ENCODE data around the gene SLC66A3. TPM values are rescaled to one million over a fixed set of nuclear protein-coding genes. Genes with fewer than 3 reads are reported as not detected.

The SLC66A3 gene
- total RNA-seq, 1 donor from 2014 or later = 14.2 TPM

DNA sequence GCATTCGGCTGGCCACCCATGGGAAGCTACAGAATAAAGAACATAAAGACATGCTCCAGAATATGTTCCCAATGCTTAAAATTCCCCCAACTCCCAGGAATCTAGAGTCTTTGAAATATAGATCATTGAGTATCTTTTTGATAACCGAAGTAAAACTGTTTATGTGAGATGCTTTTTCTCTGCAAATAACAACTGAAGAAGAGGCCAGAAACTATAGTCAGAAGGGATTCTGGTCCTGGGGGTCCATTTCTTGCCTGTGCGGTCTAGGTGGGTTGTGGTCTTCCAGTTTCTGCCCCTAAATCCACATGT lies 30.6 kb upstream of the SLC66A3 start:
- H3K27me3 ChIP-seq (ENCODE audit: control insufficient read depth, insufficient read depth, low read length) = no peaks in the 10 kb centered on the region
- no peak for DNase-seq (ENCODE audit: low read depth)
- no peaks in the 10 kb centered on the region for H3K36me3 ChIP-seq (ENCODE audit: control insufficient read depth, insufficient read depth, low read length)
- TF ChIP-seq, protein P1, sequence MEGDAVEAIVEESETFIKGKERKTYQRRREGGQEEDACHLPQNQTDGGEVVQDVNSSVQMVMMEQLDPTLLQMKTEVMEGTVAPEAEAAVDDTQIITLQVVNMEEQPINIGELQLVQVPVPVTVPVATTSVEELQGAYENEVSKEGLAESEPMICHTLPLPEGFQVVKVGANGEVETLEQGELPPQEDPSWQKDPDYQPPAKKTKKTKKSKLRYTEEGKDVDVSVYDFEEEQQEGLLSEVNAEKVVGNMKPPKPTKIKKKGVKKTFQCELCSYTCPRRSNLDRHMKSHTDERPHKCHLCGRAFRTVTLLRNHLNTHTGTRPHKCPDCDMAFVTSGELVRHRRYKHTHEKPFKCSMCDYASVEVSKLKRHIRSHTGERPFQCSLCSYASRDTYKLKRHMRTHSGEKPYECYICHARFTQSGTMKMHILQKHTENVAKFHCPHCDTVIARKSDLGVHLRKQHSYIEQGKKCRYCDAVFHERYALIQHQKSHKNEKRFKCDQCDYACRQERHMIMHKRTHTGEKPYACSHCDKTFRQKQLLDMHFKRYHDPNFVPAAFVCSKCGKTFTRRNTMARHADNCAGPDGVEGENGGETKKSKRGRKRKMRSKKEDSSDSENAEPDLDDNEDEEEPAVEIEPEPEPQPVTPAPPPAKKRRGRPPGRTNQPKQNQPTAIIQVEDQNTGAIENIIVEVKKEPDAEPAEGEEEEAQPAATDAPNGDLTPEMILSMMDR (IDR thresholded peaks at IDR 0.05; ENCODE audit: insufficient read depth, low read length, poor library complexity, severe bottlenecking) = no peak
- no peak overlapping the region for H3K4me3 ChIP-seq (ENCODE audit: low read depth, low read length)

DNA sequence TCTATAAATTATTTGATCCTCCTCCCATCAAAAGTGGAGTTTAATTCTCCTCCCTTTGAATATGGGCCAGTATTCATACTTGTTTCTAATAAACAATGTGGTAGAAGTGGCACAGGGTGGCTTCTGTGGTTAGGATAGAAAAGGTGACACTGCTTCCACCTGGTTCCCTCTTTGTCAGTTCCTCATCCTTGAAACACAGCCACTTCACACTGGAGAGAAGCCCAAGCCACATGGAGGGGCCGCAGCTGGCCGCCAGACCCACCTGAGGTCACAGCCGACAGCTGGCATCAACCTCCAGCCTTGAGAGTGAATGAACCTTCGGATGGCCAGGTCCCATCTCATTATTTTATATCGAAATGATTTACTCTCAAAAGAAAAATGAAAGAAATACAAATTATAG lies 27.5 kb upstream of the SLC66A3 start:
- TF ChIP-seq, protein P1 (IDR thresholded peaks at IDR 0.05; ENCODE audit: insufficient read depth, low read length, poor library complexity, severe bottlenecking) = no peak
- no peak for DNase-seq (ENCODE audit: low read depth)
- H3K27me3 ChIP-seq (ENCODE audit: control insufficient read depth, insufficient read depth, low read length) = no peaks in the 10 kb centered on the region
- H3K36me3 ChIP-seq (ENCODE audit: control insufficient read depth, insufficient read depth, low read length) = no peaks in the 10 kb centered on the region
- no peak overlapping the region for H3K4me3 ChIP-seq (ENCODE audit: low read depth, low read length)

DNA sequence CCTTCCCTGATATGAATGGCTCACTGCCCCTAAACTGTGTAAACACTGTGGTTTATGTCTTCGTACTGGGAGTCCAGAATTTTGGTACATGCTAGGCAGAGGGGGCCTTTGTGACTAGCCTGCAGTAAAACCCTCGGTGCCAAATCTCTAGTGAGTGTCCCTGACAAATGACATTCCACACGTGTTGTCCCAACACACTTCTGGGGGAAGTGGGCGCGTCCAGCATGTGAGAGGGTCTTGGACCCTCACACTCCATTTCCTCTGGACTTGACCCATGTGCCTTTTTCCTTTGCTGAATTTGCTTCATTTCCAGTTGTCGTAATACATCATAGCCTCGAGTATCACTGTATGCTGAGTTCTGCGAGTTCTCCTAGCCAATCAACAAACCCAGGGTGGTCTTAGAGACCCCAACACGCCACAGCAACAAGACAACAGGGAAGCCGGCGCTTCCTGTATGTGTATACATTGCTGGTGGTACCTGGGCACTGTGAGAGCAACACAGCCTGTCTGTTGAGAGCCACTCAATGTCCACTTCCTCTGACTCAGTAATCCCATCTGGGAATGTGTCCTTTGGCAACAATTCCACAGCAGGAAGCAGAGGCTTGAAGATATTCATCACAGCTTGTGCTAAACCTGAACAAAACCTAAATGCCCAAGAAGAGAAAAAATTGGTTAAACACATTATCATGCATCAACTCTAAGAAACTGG lies 26.9 kb upstream of the SLC66A3 start:
- H3K27me3 ChIP-seq (ENCODE audit: control insufficient read depth, insufficient read depth, low read length) = peaks cover 3% of the 10 kb centered on the region
- H3K36me3 ChIP-seq (ENCODE audit: control insufficient read depth, insufficient read depth, low read length) = no peaks in the 10 kb centered on the region
- no peak for DNase-seq (ENCODE audit: low read depth)
- no peak overlapping the region for H3K4me3 ChIP-seq (ENCODE audit: low read depth, low read length)
- TF ChIP-seq, protein P1 (IDR thresholded peaks at IDR 0.05; ENCODE audit: insufficient read depth, low read length, poor library complexity, severe bottlenecking) = no peak

DNA sequence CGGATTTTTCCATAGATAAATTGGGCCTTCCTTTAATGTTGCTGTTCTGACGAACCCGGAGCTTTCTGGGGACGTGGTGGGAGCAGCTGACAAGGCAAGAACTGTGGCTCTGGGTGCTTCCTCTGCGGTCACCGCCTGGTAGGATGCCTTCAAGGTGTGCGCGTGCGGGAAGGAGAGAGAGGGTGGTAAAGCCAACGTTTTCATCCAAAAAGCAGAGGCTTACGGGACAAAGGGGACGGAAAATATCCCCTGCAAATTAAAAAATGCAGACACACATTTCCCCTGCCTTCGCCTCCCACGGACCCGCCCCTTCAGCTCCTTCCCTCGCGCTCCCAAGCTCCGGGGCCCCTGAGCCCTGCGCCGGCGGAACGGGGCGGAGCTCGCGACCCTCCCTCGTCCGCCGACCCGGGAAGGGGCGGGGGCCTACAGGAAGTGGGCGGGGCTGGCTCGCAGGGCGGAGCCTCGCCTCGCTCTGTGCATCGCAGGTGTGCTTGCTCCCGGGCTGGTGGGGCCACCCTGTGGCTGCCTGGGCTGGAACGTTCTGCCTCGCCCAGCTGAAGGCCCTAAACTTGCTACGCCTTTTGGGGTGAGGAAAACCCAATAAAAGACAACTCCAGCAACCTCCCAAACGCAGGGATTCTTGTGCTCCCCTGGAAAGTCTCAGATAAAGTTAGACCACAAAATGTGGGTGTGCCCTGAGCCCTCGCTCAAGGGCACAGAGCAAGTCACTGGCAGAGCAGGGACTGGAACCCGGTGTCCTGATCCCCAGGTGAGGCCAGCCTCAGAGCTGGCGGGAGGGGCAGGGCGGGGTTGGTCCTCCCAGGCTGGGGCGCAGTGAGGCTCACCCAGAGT lies 25.4 kb upstream of the SLC66A3 start:
- no peak for DNase-seq (ENCODE audit: low read depth)
- Histone ChIP-seq H3K4me3 (ENCODE audit: low read depth, low read length) (peak overlapping the region; percentile 31), H3K27me3 (ENCODE audit: control insufficient read depth, insufficient read depth, low read length) (peaks cover 11% of the 10 kb centered on the region), H3K36me3 (ENCODE audit: control insufficient read depth, insufficient read depth, low read length) (no peaks in the 10 kb centered on the region)
- TF ChIP-seq, protein P1 (IDR thresholded peaks at IDR 0.05; ENCODE audit: insufficient read depth, low read length, poor library complexity, severe bottlenecking) = peak; percentile 56

DNA sequence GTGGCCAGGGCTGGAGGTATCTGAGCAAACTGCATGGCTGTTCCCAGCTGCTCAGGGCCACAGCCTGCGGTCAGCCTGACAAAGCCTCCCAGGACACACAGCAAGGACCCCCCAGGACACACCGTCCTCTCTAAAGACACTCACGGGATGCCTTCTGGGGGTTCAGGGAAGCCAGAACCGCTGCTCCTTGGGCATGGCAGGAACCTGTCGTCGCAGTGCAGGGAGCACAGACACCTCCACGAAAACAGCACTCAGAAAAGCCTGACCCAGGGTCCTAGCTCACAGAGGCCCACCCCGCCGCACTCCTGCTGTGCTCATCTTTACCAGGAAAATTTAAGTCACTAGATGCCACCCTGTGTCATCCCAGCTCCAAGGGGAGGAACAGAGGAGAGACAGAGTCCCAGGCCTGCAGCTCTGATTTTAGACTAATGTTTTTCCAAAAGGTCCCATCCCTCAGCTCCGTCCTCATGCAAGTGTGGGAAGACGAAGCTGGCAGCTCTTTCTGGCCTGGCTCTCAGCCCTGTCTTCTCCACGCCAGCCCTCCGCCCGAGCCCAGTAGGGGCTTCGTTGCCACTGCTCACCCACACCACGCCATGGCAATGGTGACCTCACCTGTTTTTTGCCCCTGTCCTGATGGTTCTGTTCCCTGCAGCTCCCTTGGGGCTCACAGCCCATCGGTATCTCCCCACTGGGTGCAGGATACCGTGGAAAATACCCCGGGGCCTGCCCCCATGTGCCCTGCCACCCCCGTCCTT lies 23.9 kb upstream of the SLC66A3 start:
- no peak for DNase-seq (ENCODE audit: low read depth)
- Histone ChIP-seq H3K4me3 (ENCODE audit: low read depth, low read length) (no peak overlapping the region), H3K27me3 (ENCODE audit: control insufficient read depth, insufficient read depth, low read length) (peaks cover 11% of the 10 kb centered on the region), H3K36me3 (ENCODE audit: control insufficient read depth, insufficient read depth, low read length) (no peaks in the 10 kb centered on the region)
- TF ChIP-seq, protein P1 (IDR thresholded peaks at IDR 0.05; ENCODE audit: insufficient read depth, low read length, poor library complexity, severe bottlenecking) = peak; percentile 1

Data from kidney epithelial cell (primary cell).